K562 (cell line): ENCODE results near the gene RAB5B. TPM values are rescaled to one million over a fixed set of nuclear protein-coding genes. Genes with fewer than 3 reads are reported as not detected.

ENCODE experiments used
- CCNT2 ChIP-seq: IDR thresholded peaks from 2 replicates; pipeline ENCODE4 v1.6.1; 2011; ENCODE audit warnings: borderline replicate concordance, low read depth, mild to moderate bottlenecking, moderate library complexity, mixed read lengths, low read length; ENCODE audit not compliant: insufficient read length; ENCODE audit errors: extremely low read depth
- DNMT1 ChIP-seq: fragments of 450-650 bp; IDR thresholded peaks from 2 replicates; pipeline ENCODE4 v1.6.1; 2016; ENCODE audit warnings: antibody characterized with exemption, mild to moderate bottlenecking
- ETV6 ChIP-seq, 3 experiments: fragments of 150-350 bp in 1 of 3; sonication (generic) in 1 of 3; formaldehyde crosslinking in 1 of 3; IDR thresholded peaks; 2 replicates each; pipeline versions ENCODE4 v1.6.1 to v1.8.0; 2014 to 2022; ENCODE audit warnings: borderline replicate concordance in 2 of 3, low read depth in 2 of 3, antibody characterized with exemption in 1 of 3, low read length in 1 of 3, mild to moderate bottlenecking in 1 of 3, missing genetic modification reagents in 1 of 3
- HNRNPH1 ChIP-seq: fragments of 200-400 bp; formaldehyde crosslinking; optimal IDR thresholded peaks from 2 replicates; pipeline ENCODE3; 2017; ENCODE audit warnings: low read depth, mild to moderate bottlenecking, low read length, moderate library complexity
- HNRNPL ChIP-seq: fragments of 200-400 bp; formaldehyde crosslinking; IDR thresholded peaks from 2 replicates; pipeline ENCODE4 v1.6.1; 2017; ENCODE audit warnings: low read depth, mild to moderate bottlenecking, low read length
- HSF4 ChIP-seq: fragments of 250-450 bp; sonication (Bioruptor Pico); IDR thresholded peaks from 2 replicates; pipeline ENCODE4 v2.1.2; 2022; ENCODE audit warnings: mild to moderate bottlenecking, moderate library complexity, borderline replicate concordance
- ILK ChIP-seq: fragments of 450-650 bp; IDR thresholded peaks from 2 replicates; pipeline ENCODE4 v1.6.1; 2016; ENCODE audit warnings: missing genetic modification characterization, low read depth, mild to moderate bottlenecking, missing compliant biosample characterization, moderate library complexity, borderline replicate concordance
- IRF2 ChIP-seq: sonication (generic); formaldehyde crosslinking; IDR thresholded peaks from 2 replicates; pipeline ENCODE4 v1.8.1; 2022; ENCODE audit warnings: mild to moderate bottlenecking, missing genetic modification reagents
- NFIC ChIP-seq: fragments of 450-650 bp; IDR thresholded peaks from 2 replicates; pipeline ENCODE4 v1.6.1; 2017; ENCODE audit warnings: mild to moderate bottlenecking, inconsistent platforms
- NR2F6 ChIP-seq: fragments of 450-650 bp; formaldehyde crosslinking; IDR thresholded peaks from 2 replicates; pipeline ENCODE4 v1.4.0; 2020; ENCODE audit warnings: mild to moderate bottlenecking
- SAFB ChIP-seq: fragments of 200-400 bp; formaldehyde crosslinking; IDR thresholded peaks from 2 replicates; pipeline ENCODE4 v1.6.1; 2017; ENCODE audit warnings: low read depth, low read length, borderline replicate concordance
- SIN3B ChIP-seq: fragments of 450-650 bp; IDR thresholded peaks from 2 replicates; pipeline ENCODE4 v1.6.1; 2017; ENCODE audit warnings: low read depth, mild to moderate bottlenecking, moderate library complexity
- SP1 ChIP-seq: sonication (generic); formaldehyde crosslinking; IDR thresholded peaks from 2 replicates; pipeline ENCODE4 v1.8.1; 2022; ENCODE audit warnings: mild to moderate bottlenecking, missing genetic modification reagents
- SP2 ChIP-seq: IDR thresholded peaks from 2 replicates; pipeline ENCODE4 v1.6.1; 2011; ENCODE audit warnings: mild to moderate bottlenecking, low read depth, low read length, moderate library complexity; ENCODE audit not compliant: poor library complexity, severe bottlenecking; ENCODE audit errors: extremely low read depth
- TAL1 ChIP-seq: fragments of 450-650 bp; IDR thresholded peaks from 2 replicates; pipeline ENCODE4 v1.6.1; 2016; ENCODE audit warnings: mild to moderate bottlenecking
- TCF3 ChIP-seq: sonication (generic); formaldehyde crosslinking; IDR thresholded peaks from 2 replicates; pipeline ENCODE4 v1.4.0; 2020; ENCODE audit warnings: mild to moderate bottlenecking, missing genetic modification reagents
- TFAP4 ChIP-seq: sonication (generic); formaldehyde crosslinking; IDR thresholded peaks from 2 replicates; pipeline ENCODE4 v1.8.0; 2022; ENCODE audit warnings: missing genetic modification reagents, mild to moderate bottlenecking, moderate library complexity, borderline replicate concordance
- THAP7 ChIP-seq: fragments of 250-450 bp; sonication (Bioruptor Pico); IDR thresholded peaks from 2 replicates; pipeline ENCODE4 v1.5.0; 2021
- ZNF398 ChIP-seq: fragments of 250-450 bp; sonication (Bioruptor Pico); IDR thresholded peaks from 2 replicates; pipeline ENCODE4 v1.8.0; 2021; ENCODE audit warnings: moderate library complexity, mild to moderate bottlenecking, inconsistent platforms
- ZNF75A ChIP-seq: fragments of 450-650 bp; formaldehyde crosslinking; IDR thresholded peaks from 2 replicates; pipeline ENCODE4 v1.4.0; 2020; ENCODE audit warnings: mild to moderate bottlenecking
- polyA plus RNA-seq, 8 experiments: library from polyadenylated mRNA; depleted of rRNA in 4 of 8; stranded (reverse) in 5 of 8; unstranded in 3 of 8; fragments of >200 nt; fragmentation: Nextera tagmentation in 2 of 8; fragmentation: Illumina TruSeq in 1 of 8; extraction: Ambion mirVana in 2 of 8; extraction: Trizol in 1 of 8; gene quantifications; 2 replicates each; pipeline versions ENCODE4 v1.2.1 to v1.2.3, GENCODE V29; 2011 to 2014; ENCODE audit warnings: inconsistent platforms in 1 of 8, missing spikeins in 1 of 8
- total RNA-seq, 7 experiments: library from RNA; depleted of rRNA in 6 of 7; stranded (reverse); fragments of >200 nt in 6 of 7; fragmentation: Illumina TruSeq in 2 of 7; extraction: Trizol in 2 of 7; gene quantifications; 2 replicates each; pipeline versions ENCODE4 v1.2.1 to v1.2.3, GENCODE V29; 2011 to 2021; ENCODE audit warnings: low replicate concordance in 1 of 7
- TF ChIP-seq, protein P1 (sequence below): fragments of 450-650 bp; IDR thresholded peaks from 2 replicates; pipeline ENCODE4 v1.6.1; 2017; ENCODE audit warnings: antibody characterized with exemption
- TF ChIP-seq, protein P2 (sequence below): fragments of 450-650 bp; conservative IDR thresholded peaks from 2 replicates; pipeline ENCODE4 v1.6.1; 2016; ENCODE audit warnings: missing genetic modification characterization, low read depth, mild to moderate bottlenecking, missing compliant biosample characterization, moderate library complexity

Gene RAB5B
- total and polyA plus RNA-seq, 9 of the 15 experiments (the other 6 are each of a cell fraction or from before 2014, with no cell fraction given) = 6.8 to 73.8 (median 25.2) TPM

DNA sequence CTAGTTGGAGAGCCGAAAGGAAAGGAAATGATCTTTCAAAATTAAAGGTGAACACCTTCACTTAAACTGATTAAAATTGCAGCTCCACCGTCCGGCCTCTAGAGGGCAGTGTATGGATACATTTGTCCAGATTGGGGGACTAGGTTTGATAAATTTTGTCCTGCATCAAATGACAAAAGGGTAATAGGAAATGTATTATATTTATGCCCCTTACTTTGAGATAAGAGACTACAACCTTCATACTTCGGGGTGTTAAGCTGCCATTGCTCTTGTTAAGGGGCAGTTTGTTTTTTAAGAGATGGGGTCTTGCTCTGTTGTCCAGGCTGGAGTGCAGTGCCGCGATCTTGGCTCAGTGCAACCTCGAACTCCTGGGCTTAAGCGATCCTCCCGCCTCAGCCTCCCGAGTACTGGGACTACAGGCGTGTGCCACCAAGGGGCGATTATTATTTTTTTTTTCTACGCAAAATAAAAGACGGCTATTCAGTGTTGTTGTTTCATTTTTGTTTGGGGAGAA is 22.4 kb downstream of the RAB5B start (continued):
- TF ChIP-seq, protein P1, sequence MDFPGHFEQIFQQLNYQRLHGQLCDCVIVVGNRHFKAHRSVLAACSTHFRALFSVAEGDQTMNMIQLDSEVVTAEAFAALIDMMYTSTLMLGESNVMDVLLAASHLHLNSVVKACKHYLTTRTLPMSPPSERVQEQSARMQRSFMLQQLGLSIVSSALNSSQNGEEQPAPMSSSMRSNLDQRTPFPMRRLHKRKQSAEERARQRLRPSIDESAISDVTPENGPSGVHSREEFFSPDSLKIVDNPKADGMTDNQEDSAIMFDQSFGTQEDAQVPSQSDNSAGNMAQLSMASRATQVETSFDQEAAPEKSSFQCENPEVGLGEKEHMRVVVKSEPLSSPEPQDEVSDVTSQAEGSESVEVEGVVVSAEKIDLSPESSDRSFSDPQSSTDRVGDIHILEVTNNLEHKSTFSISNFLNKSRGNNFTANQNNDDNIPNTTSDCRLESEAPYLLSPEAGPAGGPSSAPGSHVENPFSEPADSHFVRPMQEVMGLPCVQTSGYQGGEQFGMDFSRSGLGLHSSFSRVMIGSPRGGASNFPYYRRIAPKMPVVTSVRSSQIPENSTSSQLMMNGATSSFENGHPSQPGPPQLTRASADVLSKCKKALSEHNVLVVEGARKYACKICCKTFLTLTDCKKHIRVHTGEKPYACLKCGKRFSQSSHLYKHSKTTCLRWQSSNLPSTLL = no peak
- TF ChIP-seq HSF4 (CRISPR knock-in tag) (no peak), CCNT2 (no peak), SP1 (peak; percentile 55; the same call in 1 of the 2 replicates), NR2F6 (no peak), SP2 (no peak), TFAP4 (CRISPR knock-in tag) (no peak), ILK (tag) (no peak), NFIC (0 out of 2 replicates have a peak, but pooled peaks have one; percentile 18), ZNF398 (no peak), HNRNPL (no peak), THAP7 (CRISPR knock-in tag) (no peak), HNRNPH1 (no peak), ETV6 (IDR thresholded peaks at IDR 0.05; ENCODE audit: borderline replicate concordance in 1 of 2, low read depth in 2 of 2, low read length in 1 of 2) (no peak), ETV6 (CRISPR knock-in tag; IDR thresholded peaks at IDR 0.05; ENCODE audit: borderline replicate concordance) (no peak), SAFB (no peak), DNMT1 (no peak), SIN3B (no peak), ZNF75A (CRISPR knock-in tag) (no peak), TCF3 (CRISPR knock-in tag) (no peak), TAL1 (no peak), IRF2 (CRISPR knock-in tag) (no peak)
- TF ChIP-seq, protein P2, sequence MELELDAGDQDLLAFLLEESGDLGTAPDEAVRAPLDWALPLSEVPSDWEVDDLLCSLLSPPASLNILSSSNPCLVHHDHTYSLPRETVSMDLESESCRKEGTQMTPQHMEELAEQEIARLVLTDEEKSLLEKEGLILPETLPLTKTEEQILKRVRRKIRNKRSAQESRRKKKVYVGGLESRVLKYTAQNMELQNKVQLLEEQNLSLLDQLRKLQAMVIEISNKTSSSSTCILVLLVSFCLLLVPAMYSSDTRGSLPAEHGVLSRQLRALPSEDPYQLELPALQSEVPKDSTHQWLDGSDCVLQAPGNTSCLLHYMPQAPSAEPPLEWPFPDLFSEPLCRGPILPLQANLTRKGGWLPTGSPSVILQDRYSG = no peak
